Measurements from ENCODE around the gene RARA.

The RARA gene

GRCh38 chr17:40362696-40363110, 53.7 kb downstream of the RARA start (continued):
- peak; percentile 85 for TF ChIP-seq HIC1 (tag by site-specific recombination; IDR thresholded peaks at IDR 0.05)
- TF ChIP-seq ZNF394 (tag by site-specific recombination; IDR thresholded peaks at IDR 0.05; ENCODE audit: borderline replicate concordance), result 0 out of 2 replicates have a peak, but pooled peaks have one; percentile 33
- TF ChIP-seq ZNF629 (tag by site-specific recombination; IDR thresholded peaks at IDR 0.05), result peak; percentile 24; the same call in 1 of the 2 replicates
- 0 out of 2 replicates have a peak, but pooled peaks have one; percentile 36 for TF ChIP-seq ZSCAN30 (tag by site-specific recombination; IDR thresholded peaks at IDR 0.05)
- peak; percentile 91 for TF ChIP-seq PATZ1 (tag by site-specific recombination; IDR thresholded peaks at IDR 0.05)
- TF ChIP-seq OSR2 (tag by site-specific recombination; IDR thresholded peaks at IDR 0.05), result peak; percentile 18; the same call in 1 of the 2 replicates
- TF ChIP-seq ZNF707 (tag by site-specific recombination; IDR thresholded peaks at IDR 0.05), result no peak
- TF ChIP-seq REPIN1 (tag by site-specific recombination; IDR thresholded peaks at IDR 0.05; ENCODE audit: low read depth), result 0 out of 2 replicates have a peak, but pooled peaks have one; percentile 37
- no peak for TF ChIP-seq ZNF571 (tag by site-specific recombination; IDR thresholded peaks at IDR 0.05)
- TF ChIP-seq GFI1B (tag by site-specific recombination; IDR thresholded peaks at IDR 0.05), result no peak
- TF ChIP-seq ZBTB11 (tag by site-specific recombination; conservative IDR thresholded peaks at IDR 0.05; ENCODE audit: low read depth), result peak; percentile 75; the same call in 1 of the 2 replicates
- 0 out of 2 replicates have a peak, but pooled peaks have one; percentile 17 for TF ChIP-seq ZNF398 (tag by site-specific recombination; IDR thresholded peaks at IDR 0.05)
- TF ChIP-seq WT1 (tag by site-specific recombination; IDR thresholded peaks at IDR 0.05), result no peak
- TF ChIP-seq KLF9 (tag by site-specific recombination; IDR thresholded peaks at IDR 0.05; ENCODE audit: low read depth), result 0 out of 2 replicates have a peak, but pooled peaks have one; percentile 38
- no peak for TF ChIP-seq ZNF155 (tag by site-specific recombination; IDR thresholded peaks at IDR 0.05)
- peak; percentile 74; the same call in 1 of the 2 replicates for TF ChIP-seq ZEB2 (tag by site-specific recombination; IDR thresholded peaks at IDR 0.05)
- peak; percentile 84 for TF ChIP-seq ZNF561 (tag by site-specific recombination; IDR thresholded peaks at IDR 0.05; ENCODE audit: borderline replicate concordance)
- peak; percentile 80 for TF ChIP-seq SP2 (tag by site-specific recombination; IDR thresholded peaks at IDR 0.05)
- peak; percentile 72 for TF ChIP-seq GLIS1 (tag by site-specific recombination; IDR thresholded peaks at IDR 0.05)
- no peak for TF ChIP-seq MEIS1 (CRISPR knock-in tag; IDR thresholded peaks at IDR 0.05; ENCODE audit: borderline replicate concordance)
- TF ChIP-seq KLF17 (tag by site-specific recombination; IDR thresholded peaks at IDR 0.05), result peak; percentile 55
- no peak for TF ChIP-seq ZNF169 (tag by site-specific recombination; IDR thresholded peaks at IDR 0.05)
- peak; percentile 63; the same call in 1 of the 2 replicates for TF ChIP-seq PRDM10 (tag by site-specific recombination; IDR thresholded peaks at IDR 0.05)
- TF ChIP-seq SALL2 (tag by site-specific recombination; IDR thresholded peaks at IDR 0.05; ENCODE audit: borderline replicate concordance), result no peak
- TF ChIP-seq KLF16 (tag by site-specific recombination; IDR thresholded peaks at IDR 0.05), result peak; percentile 60; the same call in 1 of the 2 replicates
